GM23338 (cell line): ENCODE measurements around the gene GHDC. TPM values are rescaled to one million over a fixed set of nuclear protein-coding genes. Genes with fewer than 3 reads are reported as not detected.

ENCODE experiments used
- ATAC-seq: fragments of 200-7000 bp; cut with Tn5 transposase; 3 replicates; pipeline ENCODE4 v1.9.1; 2020
- DNase-seq: peaks from one replicate; pipeline ENCODE4 v3.0.0-alpha.2; 2015; ENCODE audit warnings: low spot score
- H2AFZ ChIP-seq: fragments of 200-600 bp; sonication (generic); 2 replicates; pipeline ENCODE4 v1.8.0; 2016; ENCODE audit warnings: antibody characterized with exemption, mild to moderate bottlenecking, moderate library complexity
- H3F3A ChIP-seq: fragments of 200-600 bp; sonication (generic); replicated peaks from 2 replicates; pipeline ENCODE4 v1.8.0; 2017; ENCODE audit warnings: antibody characterized with exemption, mixed run types, low read depth
- H3K27ac ChIP-seq: fragments of 200-600 bp; sonication (generic); 2 replicates; pipeline ENCODE4 v1.6.1; 2016; ENCODE audit warnings: low read depth
- H3K27me3 ChIP-seq: fragments of 200-600 bp; sonication (generic); 2 replicates; pipeline ENCODE4 v1.8.0; 2016; ENCODE audit warnings: mild to moderate bottlenecking, mixed run types, moderate library complexity; ENCODE audit not compliant: insufficient read depth
- H3K36me3 ChIP-seq: fragments of 200-600 bp; sonication (generic); 2 replicates; pipeline ENCODE4 v1.8.0; 2016; ENCODE audit warnings: mild to moderate bottlenecking; ENCODE audit not compliant: insufficient read depth
- H3K4me1 ChIP-seq: fragments of 200-600 bp; sonication (generic); 2 replicates; pipeline ENCODE4 v1.8.0; 2016; ENCODE audit warnings: mild to moderate bottlenecking, moderate library complexity; ENCODE audit not compliant: insufficient read depth
- H3K4me2 ChIP-seq: fragments of 200-600 bp; sonication (generic); 2 replicates; pipeline ENCODE4 v1.7.1; 2017; ENCODE audit warnings: mixed run types
- H3K4me3 ChIP-seq: fragments of 200-600 bp; sonication (generic); 2 replicates; pipeline ENCODE4 v1.6.1; 2016; ENCODE audit warnings: mixed run types
- H3K79me2 ChIP-seq: fragments of 200-600 bp; sonication (generic); replicated peaks from 2 replicates; pipeline ENCODE4 v1.8.0; 2017; ENCODE audit warnings: mild to moderate bottlenecking; ENCODE audit not compliant: insufficient read depth
- H3K9me2 ChIP-seq: fragments of 200-600 bp; sonication (generic); 2 replicates; pipeline ENCODE4 v1.8.0; 2017; ENCODE audit not compliant: insufficient read depth
- H4K20me1 ChIP-seq: fragments of 200-600 bp; sonication (generic); replicated peaks from 2 replicates; pipeline ENCODE4 v1.8.0; 2017; ENCODE audit warnings: mild to moderate bottlenecking; ENCODE audit not compliant: insufficient read depth
- H3K27ac Mint-ChIP-seq: 2 replicates; pipeline ENCODE4 v1.8.0; 2020; ENCODE audit warnings: inconsistent platforms, mild to moderate bottlenecking, moderate library complexity, mixed read lengths
- H3K27me3 Mint-ChIP-seq: 3 replicates; pipeline ENCODE4 v1.8.0; 2022; ENCODE audit warnings: low read depth, mild to moderate bottlenecking, moderate library complexity, mixed read lengths, inconsistent platforms; ENCODE audit not compliant: insufficient read depth, poor library complexity
- H3K36me3 Mint-ChIP-seq: 3 replicates; pipeline ENCODE4 v1.8.0; 2021; ENCODE audit warnings: low read depth, mild to moderate bottlenecking, inconsistent platforms, moderate library complexity, mixed read lengths
- H3K4me1 Mint-ChIP-seq: 3 replicates; pipeline ENCODE4 v1.8.0; 2020; ENCODE audit warnings: mild to moderate bottlenecking, inconsistent platforms, mixed read lengths
- H3K4me3 Mint-ChIP-seq: 3 replicates; pipeline ENCODE4 v1.8.0; 2021; ENCODE audit warnings: moderate library complexity, mild to moderate bottlenecking, inconsistent platforms, mixed read lengths
- H3K9me3 Mint-ChIP-seq: 3 replicates; pipeline ENCODE4 v1.8.0; 2020; ENCODE audit warnings: moderate library complexity, mild to moderate bottlenecking, inconsistent platforms, mixed read lengths
- CREB1 ChIP-seq: fragments of 250-450 bp; sonication (Bioruptor Pico); IDR thresholded peaks from 2 replicates; pipeline ENCODE4 v1.5.0; 2020; ENCODE audit warnings: low read depth, mild to moderate bottlenecking, moderate library complexity
- EZH2phosphoT487 ChIP-seq: fragments of 200-600 bp; sonication (generic); IDR thresholded peaks from one replicate; pipeline ENCODE4 v1.8.1; 2018; ENCODE audit warnings: antibody characterized with exemption; ENCODE audit not compliant: unreplicated experiment
- JUNB ChIP-seq: IDR thresholded peaks from one replicate; pipeline ENCODE4 v1.6.1; 2016; ENCODE audit warnings: antibody characterized with exemption; ENCODE audit not compliant: unreplicated experiment
- NANOG ChIP-seq: IDR thresholded peaks from 2 replicates; pipeline ENCODE4 v1.6.1; 2016; ENCODE audit warnings: antibody characterized with exemption, borderline replicate concordance
- STAT1 ChIP-seq: IDR thresholded peaks from one replicate; pipeline ENCODE4 v1.6.1; 2016; ENCODE audit warnings: antibody characterized with exemption; ENCODE audit not compliant: unreplicated experiment
- ZNF114 ChIP-seq: fragments of 250-450 bp; sonication (Bioruptor Pico); IDR thresholded peaks from 2 replicates; pipeline ENCODE4 v1.5.0; 2020; ENCODE audit warnings: mild to moderate bottlenecking, moderate library complexity
- ZNF331 ChIP-seq: fragments of 250-450 bp; sonication (Bioruptor Pico); IDR thresholded peaks from 2 replicates; pipeline ENCODE4 v1.5.0; 2020; ENCODE audit warnings: low read depth, mild to moderate bottlenecking, moderate library complexity
- polyA plus RNA-seq: library from polyadenylated mRNA; unstranded; fragments of >200 nt; fragmentation: Nextera tagmentation; extraction: Ambion mirVana; gene quantifications from 2 replicates; pipeline ENCODE4 v1.2.1, GENCODE V29; 2016
- total RNA-seq: library from RNA; depleted of rRNA; stranded (reverse); fragments of >200 nt; shearing (Covaris generic); gene quantifications from 2 replicates; pipeline ENCODE4 v1.2.3, GENCODE V29; 2014
- TF ChIP-seq, protein P1 (sequence below), 2 experiments: fragments of 200-600 bp in 1 of 2; sonication (generic) in 1 of 2; conservative IDR thresholded peaks; 2 replicates each; pipeline versions ENCODE4 v1.5.1 to v1.6.1; 2016 to 2017; ENCODE audit warnings: antibody characterized with exemption in 2 of 2, low read depth in 2 of 2, mild to moderate bottlenecking in 2 of 2, moderate library complexity in 1 of 2
- TF ChIP-seq, protein P2 (sequence below): IDR thresholded peaks from one replicate; pipeline ENCODE4 v1.6.1; 2018; ENCODE audit warnings: antibody characterized with exemption; ENCODE audit not compliant: unreplicated experiment
- TF ChIP-seq, protein P3 (sequence below): IDR thresholded peaks from 2 replicates; pipeline ENCODE4 v1.6.1; 2016; ENCODE audit warnings: antibody characterized with exemption

The GHDC gene
- total and polyA plus RNA-seq, 2 experiments from 2014 or later, result 4.0 to 13.8 TPM

DNA sequence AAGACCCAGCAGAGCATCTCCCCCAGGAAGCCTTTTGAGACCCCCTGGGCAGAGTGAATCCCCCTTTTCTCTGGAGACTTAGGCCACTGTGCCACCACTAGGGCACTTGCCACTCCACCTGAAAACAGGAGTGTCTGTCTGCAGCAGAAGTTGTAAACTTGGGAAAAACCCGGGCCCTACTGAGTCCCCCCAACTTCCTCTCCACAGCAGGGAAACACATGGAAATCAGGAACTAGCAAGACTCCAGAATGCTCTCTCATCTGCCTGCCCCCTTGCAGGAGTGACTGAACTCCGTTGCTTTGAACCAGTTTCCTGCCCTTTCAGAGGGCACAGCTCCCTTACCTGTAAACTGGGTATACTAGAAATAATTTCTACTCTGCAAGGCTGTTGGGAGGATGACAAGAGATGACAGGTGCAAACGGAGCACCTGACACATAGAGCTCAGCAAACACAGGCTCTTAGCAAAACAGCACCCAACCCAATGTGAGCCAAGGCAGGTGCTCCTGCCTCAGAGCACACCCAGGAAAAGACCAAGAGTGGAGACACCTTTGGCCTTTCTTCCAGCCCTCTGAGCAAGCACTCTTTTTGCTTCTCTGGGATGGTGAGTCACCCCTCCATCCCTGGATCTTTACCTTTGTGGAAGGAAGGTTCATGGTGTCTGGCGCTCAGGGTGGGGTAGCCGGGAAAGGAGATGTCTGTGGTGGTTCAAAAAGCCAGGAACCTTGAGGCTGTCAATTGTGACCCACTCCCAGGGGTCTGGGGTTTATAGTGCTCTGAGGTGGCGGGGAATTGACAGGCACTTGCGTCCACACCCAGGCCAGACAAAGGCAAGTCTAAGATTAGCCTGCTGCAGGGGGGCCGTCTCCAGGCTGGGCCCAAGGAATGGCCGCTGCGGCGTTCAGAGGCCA is 9.3 kb downstream of the GHDC start, which contains the start of gene HCRT (continued):
- TF ChIP-seq EZH2phosphoT487, result no peak
- no peak for TF ChIP-seq ZNF114 (CRISPR knock-in tag)
- TF ChIP-seq ZNF331 (CRISPR knock-in tag), result no peak
- TF ChIP-seq, protein P1, sequence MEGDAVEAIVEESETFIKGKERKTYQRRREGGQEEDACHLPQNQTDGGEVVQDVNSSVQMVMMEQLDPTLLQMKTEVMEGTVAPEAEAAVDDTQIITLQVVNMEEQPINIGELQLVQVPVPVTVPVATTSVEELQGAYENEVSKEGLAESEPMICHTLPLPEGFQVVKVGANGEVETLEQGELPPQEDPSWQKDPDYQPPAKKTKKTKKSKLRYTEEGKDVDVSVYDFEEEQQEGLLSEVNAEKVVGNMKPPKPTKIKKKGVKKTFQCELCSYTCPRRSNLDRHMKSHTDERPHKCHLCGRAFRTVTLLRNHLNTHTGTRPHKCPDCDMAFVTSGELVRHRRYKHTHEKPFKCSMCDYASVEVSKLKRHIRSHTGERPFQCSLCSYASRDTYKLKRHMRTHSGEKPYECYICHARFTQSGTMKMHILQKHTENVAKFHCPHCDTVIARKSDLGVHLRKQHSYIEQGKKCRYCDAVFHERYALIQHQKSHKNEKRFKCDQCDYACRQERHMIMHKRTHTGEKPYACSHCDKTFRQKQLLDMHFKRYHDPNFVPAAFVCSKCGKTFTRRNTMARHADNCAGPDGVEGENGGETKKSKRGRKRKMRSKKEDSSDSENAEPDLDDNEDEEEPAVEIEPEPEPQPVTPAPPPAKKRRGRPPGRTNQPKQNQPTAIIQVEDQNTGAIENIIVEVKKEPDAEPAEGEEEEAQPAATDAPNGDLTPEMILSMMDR (conservative IDR thresholded peaks at IDR 0.05; ENCODE audit: low read depth in 2 of 2), result no peak
- TF ChIP-seq JUNB, result no peak
- TF ChIP-seq, protein P2, sequence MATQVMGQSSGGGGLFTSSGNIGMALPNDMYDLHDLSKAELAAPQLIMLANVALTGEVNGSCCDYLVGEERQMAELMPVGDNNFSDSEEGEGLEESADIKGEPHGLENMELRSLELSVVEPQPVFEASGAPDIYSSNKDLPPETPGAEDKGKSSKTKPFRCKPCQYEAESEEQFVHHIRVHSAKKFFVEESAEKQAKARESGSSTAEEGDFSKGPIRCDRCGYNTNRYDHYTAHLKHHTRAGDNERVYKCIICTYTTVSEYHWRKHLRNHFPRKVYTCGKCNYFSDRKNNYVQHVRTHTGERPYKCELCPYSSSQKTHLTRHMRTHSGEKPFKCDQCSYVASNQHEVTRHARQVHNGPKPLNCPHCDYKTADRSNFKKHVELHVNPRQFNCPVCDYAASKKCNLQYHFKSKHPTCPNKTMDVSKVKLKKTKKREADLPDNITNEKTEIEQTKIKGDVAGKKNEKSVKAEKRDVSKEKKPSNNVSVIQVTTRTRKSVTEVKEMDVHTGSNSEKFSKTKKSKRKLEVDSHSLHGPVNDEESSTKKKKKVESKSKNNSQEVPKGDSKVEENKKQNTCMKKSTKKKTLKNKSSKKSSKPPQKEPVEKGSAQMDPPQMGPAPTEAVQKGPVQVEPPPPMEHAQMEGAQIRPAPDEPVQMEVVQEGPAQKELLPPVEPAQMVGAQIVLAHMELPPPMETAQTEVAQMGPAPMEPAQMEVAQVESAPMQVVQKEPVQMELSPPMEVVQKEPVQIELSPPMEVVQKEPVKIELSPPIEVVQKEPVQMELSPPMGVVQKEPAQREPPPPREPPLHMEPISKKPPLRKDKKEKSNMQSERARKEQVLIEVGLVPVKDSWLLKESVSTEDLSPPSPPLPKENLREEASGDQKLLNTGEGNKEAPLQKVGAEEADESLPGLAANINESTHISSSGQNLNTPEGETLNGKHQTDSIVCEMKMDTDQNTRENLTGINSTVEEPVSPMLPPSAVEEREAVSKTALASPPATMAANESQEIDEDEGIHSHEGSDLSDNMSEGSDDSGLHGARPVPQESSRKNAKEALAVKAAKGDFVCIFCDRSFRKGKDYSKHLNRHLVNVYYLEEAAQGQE, result no peak

DNA sequence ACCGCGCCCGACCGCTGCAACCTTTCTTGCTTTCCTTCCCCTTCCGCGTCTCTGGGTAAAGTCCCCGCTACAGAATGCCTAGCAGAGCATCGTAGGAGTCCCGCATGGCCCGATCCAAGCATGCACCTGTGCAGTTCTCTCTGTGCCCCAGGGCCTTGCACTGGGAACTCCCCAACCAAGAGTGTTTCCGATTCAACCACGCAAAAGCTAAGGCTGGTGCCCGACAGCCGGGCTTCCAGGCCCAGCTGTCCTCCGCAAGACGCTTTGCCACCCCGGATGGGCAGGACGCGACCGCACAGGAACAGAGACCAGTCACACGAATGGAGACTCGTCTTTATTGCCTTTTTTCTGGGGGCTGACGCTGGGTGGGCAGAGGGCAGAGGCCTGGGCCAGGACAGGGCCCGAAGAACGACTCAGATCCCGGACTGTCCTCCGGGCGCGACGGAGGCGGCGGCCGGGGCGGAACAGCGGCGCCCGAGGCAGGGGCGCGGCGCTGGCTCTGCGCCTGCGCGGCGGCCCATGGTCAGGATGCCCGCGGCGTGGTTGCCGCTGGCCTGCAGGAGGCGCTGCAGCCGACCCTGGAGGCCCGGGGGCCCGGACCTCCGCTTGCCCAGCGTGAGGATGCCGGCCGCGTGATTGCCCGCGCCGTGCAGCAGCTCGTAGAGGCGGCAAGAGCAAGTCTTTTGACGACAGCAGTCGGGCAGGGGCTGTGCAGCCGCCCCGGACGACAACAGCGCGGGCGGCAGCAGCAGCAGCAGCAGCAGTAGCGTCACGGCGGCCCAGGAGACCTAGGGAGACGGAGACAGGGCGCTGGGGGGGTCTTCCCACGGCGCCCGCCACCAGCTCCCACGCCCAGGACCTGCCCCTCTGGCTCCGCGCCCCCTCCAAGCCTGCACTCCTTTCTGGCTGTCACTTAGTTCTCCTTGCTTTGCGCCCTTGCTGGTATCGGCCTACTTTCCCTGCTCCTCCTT is 10.3 kb downstream of the GHDC start:
- no peaks in the 10 kb centered on the region for H3K36me3 ChIP-seq
- H3K79me2 ChIP-seq, result no peaks in the 10 kb centered on the region
- peak overlapping the region; percentile 84 for H3K4me3 ChIP-seq
- ATAC-seq, result peak; percentile 53
- H3K4me1 Mint-ChIP-seq, result peaks cover 33% of the 10 kb centered on the region
- H3F3A ChIP-seq, result peaks cover 14% of the 10 kb centered on the region
- DNase-seq, result peak; percentile 89
- peaks cover 4% of the 10 kb centered on the region; the same call in 1 of the 2 replicates for H4K20me1 ChIP-seq
- H3K4me2 ChIP-seq, result peak overlapping the region; percentile 98
- peaks cover 58% of the 10 kb centered on the region for H3K27me3 Mint-ChIP-seq
- no peak overlapping the region for H3K27ac Mint-ChIP-seq
- peaks cover 13% of the 10 kb centered on the region; the same call in 1 of the 2 replicates for H3K4me1 ChIP-seq
- H2AFZ ChIP-seq, result peak overlapping the region; percentile 100
- no peaks in the 10 kb centered on the region for H3K9me3 Mint-ChIP-seq
- H3K36me3 Mint-ChIP-seq, result no peaks in the 10 kb centered on the region
- no peak overlapping the region for H3K27ac ChIP-seq
- H3K4me3 Mint-ChIP-seq, result peak overlapping the region; percentile 76
- H3K27me3 ChIP-seq, result peaks cover 52% of the 10 kb centered on the region
- H3K9me2 ChIP-seq, result no peaks in the 10 kb centered on the region
- no peak for TF ChIP-seq STAT1
- TF ChIP-seq, protein P2, result no peak
- no peak for TF ChIP-seq ZNF331 (CRISPR knock-in tag)
- TF ChIP-seq, protein P1 (conservative IDR thresholded peaks at IDR 0.05; ENCODE audit: low read depth in 2 of 2), result peak; percentile 57 to 80
- TF ChIP-seq, protein P3, sequence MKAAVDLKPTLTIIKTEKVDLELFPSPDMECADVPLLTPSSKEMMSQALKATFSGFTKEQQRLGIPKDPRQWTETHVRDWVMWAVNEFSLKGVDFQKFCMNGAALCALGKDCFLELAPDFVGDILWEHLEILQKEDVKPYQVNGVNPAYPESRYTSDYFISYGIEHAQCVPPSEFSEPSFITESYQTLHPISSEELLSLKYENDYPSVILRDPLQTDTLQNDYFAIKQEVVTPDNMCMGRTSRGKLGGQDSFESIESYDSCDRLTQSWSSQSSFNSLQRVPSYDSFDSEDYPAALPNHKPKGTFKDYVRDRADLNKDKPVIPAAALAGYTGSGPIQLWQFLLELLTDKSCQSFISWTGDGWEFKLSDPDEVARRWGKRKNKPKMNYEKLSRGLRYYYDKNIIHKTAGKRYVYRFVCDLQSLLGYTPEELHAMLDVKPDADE, result no peak; the same call in 1 of the 2 replicates
- TF ChIP-seq CREB1 (CRISPR knock-in tag), result peak; percentile 41; the same call in 1 of the 2 replicates
- no peak for TF ChIP-seq NANOG
- no peak for TF ChIP-seq EZH2phosphoT487
